ENCODE measurements around the gene GPR171.
"Not testable (repeated sequence)": the region's sequence is repeated elsewhere in the genome, so short reads cannot be mapped to it uniquely, and the experiment has no call there.

GRCh38 chr3:151242006-151242405 is 39.0 kb upstream of the GPR171 start:
- not testable (repeated sequence) for TF ChIP-seq POLR2AphosphoS5, EP300, CTCF (IDR thresholded peaks at IDR 0.05)

All from sigmoid colon (tissue), 4 donors.